ENCODE measurements around the gene EEF1A2.

Gene EEF1A2

GRCh38 chr20:63439866-63440265, 59.0 kb downstream of the EEF1A2 start:
- TF ChIP-seq CTCF (IDR thresholded peaks at IDR 0.05; ENCODE audit: low read depth, low read length): no peak
- DNase-seq (ENCODE audit: extremely low read depth, low read depth): no peak

GRCh38 chr20:63438121-63438520, 60.8 kb downstream of the EEF1A2 start:
- no peak for TF ChIP-seq CTCF (IDR thresholded peaks at IDR 0.05; ENCODE audit: low read depth, low read length)
- DNase-seq (ENCODE audit: extremely low read depth, low read depth): no peak
